GM19468 (cell line): Measurements from ENCODE around the gene GGT6.

ENCODE experiments used
- ATAC-seq: cut with Tn5 transposase; IDR thresholded peaks from one replicate; pipeline ENCODE4 v1.9.1; 2021; ENCODE audit warnings: mild to moderate bottlenecking, moderate library complexity, moderate number of reproducible peaks; ENCODE audit not compliant: unreplicated experiment; ENCODE audit errors: extremely low read depth

The GGT6 gene

DNA sequence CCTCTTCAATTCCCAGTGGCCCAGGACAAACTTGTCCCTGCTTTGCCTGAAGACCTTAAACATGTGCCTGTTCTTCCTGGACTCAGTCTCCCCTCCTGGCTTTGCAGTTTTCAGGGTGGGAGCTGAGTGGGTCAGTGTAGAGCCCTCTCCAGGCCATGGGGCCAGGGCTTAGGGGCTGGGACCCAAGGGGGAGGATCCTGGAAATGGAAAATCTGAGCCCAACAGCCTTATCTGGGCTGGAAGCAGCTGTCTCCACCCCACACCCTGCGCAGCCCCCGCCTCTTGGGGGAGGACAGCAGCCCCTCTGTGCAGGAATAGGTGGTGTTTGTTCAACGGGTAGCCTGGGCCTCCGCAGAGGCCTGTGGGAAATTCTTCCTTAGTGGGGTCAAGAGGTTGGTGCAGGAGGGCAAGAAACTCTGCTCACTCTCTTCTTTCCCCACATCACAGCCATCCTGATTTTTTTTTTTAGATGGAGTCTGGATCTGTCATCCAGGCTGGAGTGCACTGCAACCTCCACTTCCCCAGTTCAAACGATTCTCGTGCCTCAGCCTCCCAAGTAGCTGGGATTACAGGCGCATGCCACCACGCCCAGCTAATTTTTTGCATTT is 17.1 kb upstream of the GGT6 start:
- no peak for ATAC-seq

DNA sequence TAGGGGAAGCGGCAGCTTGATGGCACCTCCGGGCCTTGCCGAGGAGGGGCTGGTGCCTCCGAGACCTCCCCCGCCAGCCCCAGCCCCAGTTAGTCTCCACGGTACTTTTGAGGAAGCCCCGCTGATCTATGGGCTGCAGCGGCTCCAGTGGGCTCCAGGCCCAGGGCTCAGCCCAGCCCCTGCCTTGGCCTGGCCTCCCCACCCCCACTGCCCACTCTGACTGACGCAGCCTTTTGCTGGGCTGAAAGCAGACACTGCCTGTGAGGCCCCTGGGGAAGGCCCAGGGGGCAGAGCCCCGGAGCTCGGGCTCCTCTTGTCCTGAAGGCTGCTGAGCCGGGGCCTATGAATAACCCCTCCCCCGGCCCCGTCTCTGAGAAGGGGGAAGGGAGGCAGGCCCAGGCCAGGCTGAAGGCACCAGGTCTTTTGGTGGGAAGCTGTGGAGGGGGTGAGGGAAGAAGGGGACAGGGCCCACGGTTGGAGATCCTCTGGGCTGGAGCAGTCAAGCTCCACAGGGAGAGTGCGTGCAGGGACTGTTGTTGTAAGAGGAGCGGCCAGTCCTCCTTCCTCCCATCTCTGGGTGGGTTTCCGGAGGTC is 16.4 kb upstream of the GGT6 start:
- ATAC-seq = no peak

DNA sequence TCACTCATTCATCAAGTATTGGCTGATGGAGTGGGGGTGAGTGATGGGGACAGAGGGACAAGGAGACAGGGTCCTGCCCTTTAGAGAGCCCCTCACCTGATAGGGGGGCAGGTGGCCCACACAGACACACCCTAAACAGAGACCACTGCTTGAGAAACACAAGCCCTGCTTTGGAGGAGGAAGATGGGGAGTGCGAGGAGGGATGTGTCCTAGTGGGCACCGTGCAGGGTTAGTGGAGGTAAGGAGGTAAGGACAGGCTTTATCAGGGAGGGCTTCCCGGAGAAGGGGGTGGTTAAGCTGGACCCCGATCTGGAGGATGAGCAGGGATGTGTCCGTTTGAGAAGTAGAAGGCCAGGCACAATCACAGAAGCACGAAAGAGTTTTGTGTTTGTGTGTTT is 15.8 kb upstream of the GGT6 start:
- no peak for ATAC-seq

DNA sequence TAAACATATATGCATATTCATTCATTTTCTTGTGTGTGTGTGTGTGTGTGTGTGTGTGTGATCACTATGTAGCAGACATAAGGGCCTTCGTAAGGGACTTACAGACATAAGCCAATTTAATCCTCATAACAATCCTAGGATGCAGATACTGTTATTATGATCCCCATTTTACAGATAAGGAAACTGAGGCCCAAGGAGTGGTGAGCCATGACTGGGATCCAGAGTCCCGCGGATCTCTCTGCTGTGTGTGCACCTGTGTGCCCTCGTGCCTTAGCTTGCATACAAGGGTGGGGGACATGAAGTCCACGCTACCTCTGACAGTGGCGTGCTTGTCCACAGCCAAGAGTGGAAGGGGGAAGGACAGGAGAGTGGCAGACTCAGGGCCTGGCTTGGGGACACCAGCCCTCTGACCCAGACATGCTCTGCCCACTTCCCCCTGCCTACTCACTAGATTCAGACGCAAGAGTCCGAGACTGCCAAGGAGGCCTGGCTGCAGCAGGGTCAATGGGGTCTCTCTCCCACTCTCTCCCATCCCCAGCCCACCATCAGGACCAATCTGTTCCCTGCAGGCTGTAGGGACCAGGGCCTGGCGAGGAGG is 14.2 kb upstream of the GGT6 start:
- ATAC-seq = no peak

DNA sequence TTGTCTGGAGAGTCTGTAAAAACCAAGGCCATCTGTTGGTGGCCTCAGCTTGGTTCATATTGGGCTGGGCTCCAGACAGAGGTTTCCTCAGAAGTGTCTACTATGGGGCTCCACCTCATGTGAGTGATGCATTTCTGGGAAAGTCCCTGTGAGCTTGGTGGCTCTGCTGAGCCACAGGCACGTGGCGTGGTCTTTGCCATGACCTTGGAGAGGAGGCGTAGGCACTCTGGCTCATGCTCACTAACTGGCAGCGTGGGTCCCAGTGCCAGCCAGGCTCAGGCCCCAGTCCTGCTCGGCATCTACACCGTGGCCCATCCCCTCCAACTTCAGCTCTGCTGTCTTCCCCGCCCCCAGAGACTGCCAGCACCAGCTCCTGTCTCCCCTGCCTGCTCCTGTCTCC is 13.3 kb upstream of the GGT6 start:
- ATAC-seq = no peak

DNA sequence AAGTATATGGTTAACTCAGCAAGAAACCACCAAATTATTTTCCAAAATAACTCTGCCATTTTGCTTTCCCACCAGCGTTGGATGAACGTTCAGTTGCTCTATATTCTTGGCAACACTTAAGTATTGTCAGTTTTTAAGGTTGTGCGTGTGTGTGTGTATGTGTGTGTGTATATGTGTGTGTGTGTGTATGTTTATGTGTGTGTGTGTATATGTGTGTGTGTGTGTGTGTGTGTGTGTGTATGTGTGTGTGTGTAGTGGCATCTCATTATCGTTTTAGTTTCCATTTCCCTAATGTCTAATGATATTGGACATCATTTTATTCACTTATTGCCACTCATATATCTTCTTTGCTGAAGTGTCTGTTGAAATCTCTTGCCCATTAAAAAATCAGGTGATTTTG is 12.7 kb upstream of the GGT6 start:
- no peak for ATAC-seq

DNA sequence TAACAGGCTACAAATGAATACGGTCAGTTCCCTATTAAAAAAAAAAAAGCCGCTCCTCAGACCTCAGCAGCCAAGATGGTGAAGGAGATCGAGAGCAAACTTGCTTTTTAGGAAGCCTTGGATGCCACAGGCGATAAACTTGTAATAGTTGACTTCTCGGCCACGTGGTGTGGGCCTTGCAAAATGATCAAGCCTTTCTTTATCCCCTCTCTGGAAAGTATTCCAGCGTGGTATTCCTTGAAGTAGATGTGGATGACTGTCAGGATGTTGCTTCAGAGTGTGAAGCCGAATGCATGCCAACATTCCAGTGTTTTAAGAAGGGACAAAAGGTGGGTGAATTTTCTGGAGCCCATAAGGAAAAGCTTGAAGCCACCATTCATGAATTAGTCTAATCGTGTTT is 11.8 kb upstream of the GGT6 start:
- no peak for ATAC-seq

GRCh38 chr17:4569591-4569990 is 9.2 kb upstream of the GGT6 start:
- no peak for ATAC-seq

GRCh38 chr17:4566785-4567184 is 6.4 kb upstream of the GGT6 start:
- ATAC-seq = no peak

DNA sequence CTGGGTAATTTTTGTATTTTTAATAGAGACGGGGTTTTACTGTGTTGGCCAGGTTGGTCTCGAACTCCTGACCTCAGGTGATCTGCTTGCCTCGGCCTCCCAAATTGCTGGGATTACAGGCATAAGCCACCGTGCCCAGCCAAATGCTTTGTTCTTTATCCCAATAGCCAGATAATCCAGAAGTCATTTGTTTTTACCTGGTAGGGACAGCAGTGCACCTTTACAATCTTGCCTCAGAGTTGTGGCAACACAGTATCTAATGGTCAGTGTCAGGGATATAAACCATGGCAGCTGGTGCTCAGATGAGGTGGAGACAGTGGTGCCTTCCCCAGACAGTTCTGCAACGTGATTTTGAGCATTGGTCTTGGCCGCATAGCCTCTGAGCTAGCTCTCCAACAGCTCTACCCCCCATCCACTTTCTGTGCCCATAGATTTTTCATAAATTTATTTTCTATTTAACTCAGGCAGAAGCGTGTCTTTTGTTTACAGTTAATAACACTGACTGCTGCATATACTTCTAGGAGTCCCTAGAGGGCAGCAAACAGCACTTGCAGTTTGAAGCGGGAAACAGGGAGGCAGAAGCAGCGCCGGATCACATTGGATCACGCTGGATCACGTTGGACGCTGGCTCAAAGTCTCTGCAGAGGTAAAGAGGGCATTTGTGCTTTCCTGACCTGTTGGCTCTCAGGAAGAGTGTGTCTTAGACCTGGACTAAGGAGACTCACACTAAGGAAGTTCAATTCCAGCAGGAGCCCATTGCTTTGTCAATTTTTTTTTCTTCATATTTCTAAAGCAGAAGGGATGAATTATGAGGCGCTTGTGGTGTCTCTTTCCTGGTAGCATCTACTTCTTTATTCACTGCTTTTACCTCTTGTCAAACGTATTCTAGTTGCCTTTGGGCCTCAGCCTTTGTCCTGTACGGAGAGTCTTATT is 5.1 kb upstream of the GGT6 start:
- no peak for ATAC-seq

DNA sequence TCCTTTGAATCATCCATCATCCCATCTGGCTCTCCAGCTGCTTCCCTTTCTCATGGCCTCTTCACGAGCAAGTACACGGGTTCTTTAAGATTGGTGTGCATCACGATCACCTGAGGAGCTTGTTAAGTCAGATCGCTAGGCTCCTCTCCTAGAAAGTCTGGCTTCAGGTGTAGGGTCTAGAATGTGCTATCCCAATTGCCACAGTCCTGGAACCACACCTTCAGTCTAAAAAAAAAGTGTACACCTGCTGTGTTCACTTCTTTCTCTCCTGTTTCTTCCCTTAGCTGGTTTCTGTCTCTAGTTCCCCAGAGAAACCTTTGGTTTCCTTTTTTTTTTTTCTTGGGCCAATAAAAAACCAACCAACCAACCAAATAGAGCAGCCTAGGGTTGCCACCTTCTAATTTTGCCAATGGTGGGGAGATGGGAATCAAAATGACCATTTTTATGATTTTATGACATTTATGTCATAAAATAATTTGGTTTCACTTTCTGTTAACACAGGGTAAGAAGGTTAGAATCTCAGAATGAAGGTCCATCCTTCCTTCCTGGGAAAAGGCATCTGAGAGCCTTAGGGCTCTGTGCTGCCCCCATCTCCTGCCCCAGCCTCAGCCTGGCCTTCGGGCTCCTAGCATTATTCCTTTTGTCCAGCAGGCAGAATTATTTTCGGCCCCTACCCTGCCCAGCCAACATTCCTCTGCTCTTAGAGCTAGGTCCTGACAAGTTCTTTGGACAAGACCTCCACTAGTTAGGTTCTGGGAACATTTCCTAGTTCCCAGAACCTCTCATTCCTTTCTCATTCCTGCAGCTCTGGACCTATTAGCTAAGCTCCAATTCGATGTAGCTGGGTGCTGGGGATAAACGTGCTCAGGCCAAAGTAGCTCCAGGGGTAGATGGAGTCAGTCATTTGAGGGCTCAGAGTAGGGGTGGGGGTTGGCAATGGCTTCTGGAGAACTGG is 1.9 kb upstream of the GGT6 start:
- ATAC-seq = no peak

DNA sequence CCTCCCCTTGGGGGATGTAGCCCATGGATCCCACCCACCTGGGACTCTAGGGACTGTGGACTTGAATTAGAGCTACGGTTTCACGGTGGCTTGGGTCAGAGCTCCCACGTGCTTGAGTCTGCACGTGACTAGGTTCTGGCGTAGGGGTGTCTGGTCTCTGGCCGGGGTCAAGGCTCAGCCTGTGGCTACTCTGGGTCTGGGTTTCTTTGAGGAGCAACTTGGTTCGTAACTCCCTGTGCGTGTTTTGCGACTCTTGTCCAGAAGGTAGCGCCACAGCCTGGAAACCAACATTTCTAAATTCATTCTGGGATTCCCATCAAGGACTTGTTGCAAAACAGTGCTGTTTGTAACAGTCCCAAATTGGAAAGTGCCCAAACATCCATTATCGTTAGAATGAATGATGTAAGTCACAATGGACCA is 470 bp upstream of the GGT6 start:
- no peak for ATAC-seq

GRCh38 chr17:4559966-4560365 is 411 bp downstream of the GGT6 start:
- no peak for ATAC-seq

- ATAC-seq = no peak
Measured at GRCh38 chr17:4559139-4559791, 1.1 kb downstream of the GGT6 start.

GRCh38 chr17:4558347-4558971 is 1.9 kb downstream of the GGT6 start:
- ATAC-seq = no peak

DNA sequence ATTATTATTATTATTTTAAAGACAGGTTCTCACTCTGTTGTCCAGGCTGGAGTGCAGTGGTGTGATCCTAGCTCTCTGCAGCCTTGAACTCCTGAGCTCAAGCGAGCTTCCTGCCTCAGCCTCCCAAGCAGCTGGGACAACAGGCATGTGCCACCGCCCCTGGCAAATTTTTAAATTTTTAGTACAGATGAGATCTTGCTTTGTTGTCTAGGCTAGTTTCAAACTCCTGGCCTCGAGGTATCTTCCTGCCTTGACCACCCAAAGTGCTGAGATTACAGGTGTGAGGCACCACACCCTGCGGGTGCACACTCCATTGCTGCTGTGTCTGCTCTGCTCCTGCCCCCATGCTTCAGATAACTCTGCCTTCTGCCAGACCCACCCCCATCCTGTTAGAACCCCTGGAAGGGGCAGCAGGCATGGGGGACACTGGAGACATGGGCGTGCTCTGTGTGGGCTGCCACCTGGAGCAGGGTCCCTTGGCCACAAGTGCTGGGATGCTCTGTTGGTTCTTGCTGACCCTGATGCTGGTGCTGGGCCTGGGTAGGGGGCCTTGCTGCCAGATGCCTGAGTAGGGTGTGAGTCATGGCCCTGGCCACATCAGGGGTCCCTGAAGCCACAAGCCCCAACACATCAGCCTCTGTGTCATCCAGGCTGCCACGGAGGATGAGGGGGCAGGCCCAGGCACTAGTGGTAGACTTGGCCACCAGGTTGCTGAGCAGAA is 2.6 kb downstream of the GGT6 start:
- ATAC-seq = no peak

- ATAC-seq = no peak
Measured at GRCh38 chr17:4556996-4557395, 3.4 kb downstream of the GGT6 start.
